Cardiac muscle cell (in vitro differentiated cells and primary cell): ENCODE measurements around the gene NOL3. TPM values are rescaled to one million over a fixed set of nuclear protein-coding genes. Genes with fewer than 3 reads are reported as not detected.

ENCODE experiments used
- DNase-seq, 2 donors: peaks; one replicate each; pipeline versions ENCODE4 v3.0.0 to v3.0.0-alpha.2; 2010 to 2017; ENCODE audit warnings: low read depth in 1 of 2, low spot score in 1 of 2
- H3K27ac ChIP-seq: fragments of 200-600 bp; sonication (generic); 2 replicates; pipeline ENCODE4 v1.5.1; 2016
- H3K27me3 ChIP-seq: fragments of 200-600 bp; sonication (generic); 2 replicates; pipeline ENCODE4 v1.6.0; 2016; ENCODE audit warnings: control low read depth
- H3K36me3 ChIP-seq: fragments of 200-600 bp; sonication (generic); 2 replicates; pipeline ENCODE4 v1.5.1; 2016; ENCODE audit warnings: control low read depth
- H3K4me1 ChIP-seq: fragments of 200-600 bp; sonication (generic); 2 replicates; pipeline ENCODE4 v1.8.1; 2017; ENCODE audit warnings: low read depth, mild to moderate bottlenecking, mixed run types
- H3K4me3 ChIP-seq: fragments of 200-600 bp; sonication (generic); 2 replicates; pipeline ENCODE4 v1.5.1; 2016; ENCODE audit warnings: mild to moderate bottlenecking
- H3K9me3 ChIP-seq: fragments of 200-600 bp; sonication (generic); 2 replicates; pipeline ENCODE4 v1.5.1; 2017; ENCODE audit warnings: low read depth, mild to moderate bottlenecking, control low read depth
- polyA plus RNA-seq: library from polyadenylated mRNA; unstranded; fragments of >200 nt; fragmentation: Nextera tagmentation; extraction: Ambion mirVana; gene quantifications from 2 replicates; pipeline ENCODE4 v1.2.1, GENCODE V29; 2016
- total RNA-seq: library from RNA; depleted of rRNA; stranded (reverse); fragments of >200 nt; gene quantifications from 2 replicates; pipeline ENCODE4 v1.2.3, GENCODE V29; 2016
- TF ChIP-seq, protein P1 (sequence below): IDR thresholded peaks from 2 replicates; pipeline ENCODE4 v1.5.1; 2012; ENCODE audit warnings: low read depth, mild to moderate bottlenecking, low read length

NOL3 gene
- total and polyA plus RNA-seq, 2 experiments from 2014 or later: 31.1 to 40.6 TPM

DNA sequence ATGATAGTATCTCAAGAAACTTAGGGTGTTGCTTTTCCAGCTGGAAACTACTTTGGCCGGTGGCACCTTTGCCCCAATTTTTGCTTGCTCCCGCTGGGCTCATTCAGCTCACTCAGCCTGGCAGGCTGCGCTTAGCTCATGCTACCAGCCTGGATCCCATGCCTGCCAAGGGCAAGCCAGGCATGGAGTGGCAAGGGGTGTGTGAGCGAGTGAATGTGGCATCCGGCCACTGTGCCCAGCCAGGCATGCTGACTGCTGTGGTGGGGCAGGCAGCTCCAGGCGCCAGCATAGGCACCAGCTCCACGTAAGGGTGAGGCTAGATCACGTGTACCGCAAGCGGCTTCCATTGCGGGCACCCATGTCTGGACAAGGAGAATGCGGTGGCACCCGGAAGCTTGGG lies 28.9 kb upstream of the NOL3 start:
- Histone ChIP-seq H3K4me1 (peaks cover 8% of the 10 kb centered on the region), H3K9me3 (no peaks in the 10 kb centered on the region), H3K27me3 (no peaks in the 10 kb centered on the region), H3K4me3 (no peak overlapping the region), H3K27ac (no peak overlapping the region), H3K36me3 (peaks cover 26% of the 10 kb centered on the region)
- DNase-seq: no peak
- TF ChIP-seq, protein P1, sequence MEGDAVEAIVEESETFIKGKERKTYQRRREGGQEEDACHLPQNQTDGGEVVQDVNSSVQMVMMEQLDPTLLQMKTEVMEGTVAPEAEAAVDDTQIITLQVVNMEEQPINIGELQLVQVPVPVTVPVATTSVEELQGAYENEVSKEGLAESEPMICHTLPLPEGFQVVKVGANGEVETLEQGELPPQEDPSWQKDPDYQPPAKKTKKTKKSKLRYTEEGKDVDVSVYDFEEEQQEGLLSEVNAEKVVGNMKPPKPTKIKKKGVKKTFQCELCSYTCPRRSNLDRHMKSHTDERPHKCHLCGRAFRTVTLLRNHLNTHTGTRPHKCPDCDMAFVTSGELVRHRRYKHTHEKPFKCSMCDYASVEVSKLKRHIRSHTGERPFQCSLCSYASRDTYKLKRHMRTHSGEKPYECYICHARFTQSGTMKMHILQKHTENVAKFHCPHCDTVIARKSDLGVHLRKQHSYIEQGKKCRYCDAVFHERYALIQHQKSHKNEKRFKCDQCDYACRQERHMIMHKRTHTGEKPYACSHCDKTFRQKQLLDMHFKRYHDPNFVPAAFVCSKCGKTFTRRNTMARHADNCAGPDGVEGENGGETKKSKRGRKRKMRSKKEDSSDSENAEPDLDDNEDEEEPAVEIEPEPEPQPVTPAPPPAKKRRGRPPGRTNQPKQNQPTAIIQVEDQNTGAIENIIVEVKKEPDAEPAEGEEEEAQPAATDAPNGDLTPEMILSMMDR: no peak

DNA sequence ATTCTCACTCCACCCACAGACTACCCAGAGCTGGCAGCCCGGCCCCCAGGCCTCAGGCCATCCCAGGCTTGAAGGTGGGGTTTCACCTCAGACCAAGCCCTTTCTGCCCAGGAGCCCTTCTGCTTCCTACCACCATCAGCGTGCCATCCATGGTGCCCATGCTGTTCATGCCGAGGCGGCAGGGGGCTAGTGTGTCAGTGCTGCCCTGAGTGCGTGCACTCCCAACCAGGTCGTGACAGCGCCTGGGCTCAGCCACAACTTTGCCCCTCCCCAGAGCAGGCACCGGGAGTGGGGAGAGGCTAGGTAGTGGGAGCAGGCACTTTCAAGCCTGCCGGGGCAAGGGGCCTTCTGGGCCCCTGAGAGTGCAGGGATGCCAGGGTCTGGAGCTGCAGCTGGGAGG lies 28.0 kb upstream of the NOL3 start:
- H3K36me3 ChIP-seq: peaks cover 28% of the 10 kb centered on the region
- no peaks in the 10 kb centered on the region for H3K27me3 ChIP-seq
- TF ChIP-seq, protein P1: no peak

DNA sequence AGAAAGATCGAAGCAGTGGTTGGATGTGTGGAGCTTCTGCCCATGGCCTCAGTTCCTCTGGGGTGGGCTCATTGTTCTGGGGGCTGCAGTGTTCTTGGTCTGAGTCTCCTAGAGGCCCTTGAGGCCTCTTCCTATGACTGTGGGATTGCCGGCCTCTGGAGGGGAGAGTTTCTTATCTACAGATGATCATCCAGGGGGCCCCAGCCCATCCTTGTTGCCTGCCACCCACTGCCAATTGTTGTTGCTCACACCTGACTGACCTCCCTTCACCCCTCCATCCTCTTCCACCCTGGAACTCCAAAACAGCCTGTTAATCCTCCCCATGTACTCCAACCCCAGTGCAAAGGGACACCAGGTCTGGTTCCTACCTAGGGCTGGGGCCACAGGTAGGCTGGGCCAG lies 25.4 kb upstream of the NOL3 start:
- Histone ChIP-seq H3K9me3 (no peaks in the 10 kb centered on the region), H3K4me3 (no peak overlapping the region), H3K4me1 (no peaks in the 10 kb centered on the region), H3K27me3 (no peaks in the 10 kb centered on the region), H3K36me3 (peaks cover 28% of the 10 kb centered on the region), H3K27ac (no peak overlapping the region)
- DNase-seq: no peak
- TF ChIP-seq, protein P1: no peak

More for the DNA sequence above, 28.0 kb upstream of the NOL3 start:
- no peak overlapping the region for H3K4me3 ChIP-seq
- H3K9me3 ChIP-seq: no peaks in the 10 kb centered on the region
- H3K4me1 ChIP-seq: peaks cover 8% of the 10 kb centered on the region
- DNase-seq: no peak
- H3K27ac ChIP-seq: no peak overlapping the region

DNA sequence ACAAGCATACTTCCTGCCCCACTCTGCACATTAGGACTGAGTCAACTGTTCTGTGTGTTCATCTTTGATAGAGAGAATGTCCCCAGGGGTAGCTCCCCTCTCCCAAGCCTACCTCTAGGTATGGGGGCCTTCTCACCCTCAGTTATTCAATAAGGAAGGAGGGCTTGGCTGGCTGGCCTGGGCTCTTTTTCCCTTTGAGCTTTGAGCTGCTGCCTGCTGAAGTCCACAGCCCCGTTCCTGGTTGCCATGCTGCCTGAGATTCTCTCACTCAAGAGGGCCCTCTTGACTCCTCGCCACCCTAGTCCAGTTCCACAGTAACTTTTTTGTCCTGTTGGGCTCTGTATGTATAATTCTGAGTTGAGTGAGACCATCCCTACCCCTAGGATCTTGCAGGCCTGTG lies 24.6 kb upstream of the NOL3 start:
- no peaks in the 10 kb centered on the region for H3K4me1 ChIP-seq
- peaks cover 20% of the 10 kb centered on the region for H3K36me3 ChIP-seq
- DNase-seq: no peak
- no peak overlapping the region for H3K4me3 ChIP-seq
- TF ChIP-seq, protein P1: no peak
- H3K27me3 ChIP-seq: no peaks in the 10 kb centered on the region
- H3K27ac ChIP-seq: no peak overlapping the region
- no peaks in the 10 kb centered on the region for H3K9me3 ChIP-seq

DNA sequence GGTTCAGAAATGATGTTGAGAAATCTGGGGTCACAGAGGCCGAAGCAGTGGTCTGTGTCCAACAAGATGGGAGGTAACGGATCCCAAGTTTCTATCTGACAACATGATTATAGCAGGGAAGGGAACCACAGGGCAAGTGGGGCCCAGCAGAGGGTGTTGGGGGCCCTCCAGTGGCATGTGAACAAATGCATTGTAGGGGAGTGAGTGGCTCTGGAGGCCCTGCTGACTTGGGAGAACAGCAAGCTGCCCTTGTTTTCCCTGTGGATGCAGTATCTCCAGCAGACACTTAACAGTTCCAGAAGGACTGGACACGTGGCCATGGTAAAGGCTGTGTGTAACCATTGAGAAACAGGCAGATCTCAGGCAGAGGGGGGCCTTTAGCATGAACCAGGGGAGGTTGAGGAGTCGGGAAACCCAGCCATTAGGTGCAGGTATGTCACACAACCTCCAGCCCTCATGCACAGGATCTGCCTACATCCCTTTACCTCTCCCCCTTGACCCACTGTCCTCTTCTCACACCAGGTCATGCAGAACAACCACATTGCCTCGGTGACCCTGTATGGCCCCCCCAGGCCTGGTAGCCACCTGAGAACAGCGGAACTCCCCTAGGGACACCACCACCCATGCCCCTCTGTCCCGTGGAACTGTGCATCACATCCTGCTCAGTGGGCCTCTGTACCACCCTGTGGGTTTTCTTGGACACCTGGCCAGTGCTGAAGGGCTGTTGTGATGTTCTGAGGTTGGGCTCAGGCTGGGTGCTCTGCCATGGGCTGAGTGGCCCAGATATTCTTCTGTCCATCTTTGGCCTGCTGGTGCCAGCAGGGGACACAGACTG lies 23.6 kb upstream of the NOL3 start:
- Histone ChIP-seq H3K4me3 (no peak overlapping the region), H3K4me1 (no peaks in the 10 kb centered on the region), H3K9me3 (no peaks in the 10 kb centered on the region), H3K36me3 (peaks cover 19% of the 10 kb centered on the region), H3K27me3 (peaks cover 2% of the 10 kb centered on the region), H3K27ac (no peak overlapping the region)
- TF ChIP-seq, protein P1: no peak
- no peak for DNase-seq
